NCI-H774 (cell line): ENCODE measurements around the gene ARID5B.

ENCODE experiments used
- DNase-seq: peaks from one replicate; lab custom pipeline; 2025; lab: John Stamatoyannopoulos, UW

The ARID5B gene

GRCh38 chr10:61937631-61938351 is 36.3 kb downstream of the ARID5B start:
- DNase-seq: no peak

GRCh38 chr10:61939902-61940301 is 38.4 kb downstream of the ARID5B start:
- no peak for DNase-seq

- no peak for DNase-seq
Observed at GRCh38 chr10:61941202-61941681, 39.7 kb downstream of the ARID5B start.

- no peak for DNase-seq
Observed at GRCh38 chr10:61942604-61943461, 41.3 kb downstream of the ARID5B start.

GRCh38 chr10:61943674-61944378 is 42.3 kb downstream of the ARID5B start:
- DNase-seq: no peak

GRCh38 chr10:61944410-61945147 is 43.1 kb downstream of the ARID5B start:
- no peak for DNase-seq

GRCh38 chr10:61949687-61950086 is 48.2 kb downstream of the ARID5B start:
- DNase-seq: no peak

GRCh38 chr10:61950449-61951143 is 49.1 kb downstream of the ARID5B start:
- DNase-seq: no peak

- no peak for DNase-seq
Observed at GRCh38 chr10:61951144-61951483, 49.6 kb downstream of the ARID5B start.

- no peak for DNase-seq
Observed at GRCh38 chr10:61952028-61952674, 50.7 kb downstream of the ARID5B start.

GRCh38 chr10:61953183-61953582 is 51.7 kb downstream of the ARID5B start:
- DNase-seq: no peak

- DNase-seq: no peak
Observed at GRCh38 chr10:61957806-61958205, 56.3 kb downstream of the ARID5B start.

GRCh38 chr10:61958311-61958710 is 56.8 kb downstream of the ARID5B start:
- DNase-seq: no peak

GRCh38 chr10:61958805-61959204 is 57.3 kb downstream of the ARID5B start:
- DNase-seq: no peak

- DNase-seq: no peak
Observed at GRCh38 chr10:61959814-61960213, 58.3 kb downstream of the ARID5B start.

GRCh38 chr10:61960396-61961120 is 59.1 kb downstream of the ARID5B start:
- no peak for DNase-seq

- no peak for DNase-seq
Observed at GRCh38 chr10:61961278-61961677, 59.8 kb downstream of the ARID5B start.

- DNase-seq: no peak
Observed at GRCh38 chr10:61962971-61963370, 61.5 kb downstream of the ARID5B start.

- no peak for DNase-seq
Observed at GRCh38 chr10:61963669-61964058, 62.2 kb downstream of the ARID5B start.

GRCh38 chr10:61964059-61964709 is 62.7 kb downstream of the ARID5B start:
- no peak for DNase-seq
